HT1080 (cell line): ENCODE results near the gene ITFG2. TPM values are rescaled to one million over a fixed set of nuclear protein-coding genes. Genes with fewer than 3 reads are reported as not detected.
"Not testable (repeated sequence)": the region's sequence is repeated elsewhere in the genome, so short reads cannot be mapped to it uniquely, and the experiment has no call there.

Experiments
- DNase-seq: peaks from one replicate; pipeline ENCODE4 v3.0.0-alpha.2; 2015; ENCODE audit warnings: low read depth
- total RNA-seq: library from RNA; depleted of rRNA; stranded (reverse); fragments of >200 nt; shearing (Covaris generic); gene quantifications from 2 replicates; pipeline ENCODE4 v1.2.3, GENCODE V29; 2014; rRNA removed

The ITFG2 gene
- total RNA-seq, 1 experiment from 2014 or later = 18.0 TPM

GRCh38 chr12:2858944-2859421, 46.5 kb downstream of the ITFG2 start:
- DNase-seq = no peak

GRCh38 chr12:2860170-2860569, 47.7 kb downstream of the ITFG2 start:
- no peak for DNase-seq

- no peak for DNase-seq
Observed at GRCh38 chr12:2862876-2863275, 50.4 kb downstream of the ITFG2 start.

- DNase-seq = not testable (repeated sequence)
Observed at GRCh38 chr12:2863402-2863801, 50.9 kb downstream of the ITFG2 start.

- no peak for DNase-seq
Observed at GRCh38 chr12:2864198-2864597, 51.7 kb downstream of the ITFG2 start.

GRCh38 chr12:2868986-2869632, 56.6 kb downstream of the ITFG2 start:
- not testable (repeated sequence) for DNase-seq

Other genes starting within 250 kb of the ITFG2 start
- gene FKBP4, start 17.7 kb upstream of the ITFG2 start, total RNA-seq = 74.5 and 77.2 TPM in 2 replicates
- gene NRIP2, start 22.4 kb downstream of the ITFG2 start, total RNA-seq = not detected in 2 replicates
- not detected in 2 replicates for gene TEX52, start 44.4 kb downstream of the ITFG2 start, total RNA-seq
- gene FOXM1, start 64.5 kb downstream of the ITFG2 start, total RNA-seq = 85.6 and 126 TPM in 2 replicates
- 51.1 and 65.4 TPM in 2 replicates for gene RHNO1, start 64.6 kb downstream of the ITFG2 start, total RNA-seq
- 15.5 and 18.2 TPM in 2 replicates for gene TULP3, start 78.2 kb downstream of the ITFG2 start, total RNA-seq
- gene TEAD4, start 146.7 kb downstream of the ITFG2 start, total RNA-seq = 61.9 and 80.0 TPM in 2 replicates